Activated naive CD4-positive, alpha-beta T cell treated with anti-CD3 and anti-CD28 coated beads, Interleukin-2, amount 50 U/mL, for 72 hours (primary cell): ENCODE results near the gene KANK4. TPM values are rescaled to one million over a fixed set of nuclear protein-coding genes. Genes with fewer than 3 reads are reported as not detected.

Experiments used
- total RNA-seq, 2 donors: library from RNA; stranded (reverse); gene quantifications; one replicate each; pipeline ENCODE4 v1.2.3, GENCODE V29; 2022

The KANK4 gene
- total RNA-seq, 2 donors from 2014 or later: not detected

Other genes with a start within 250 kb of the KANK4 start
- under 1 TPM; 0.05 to 0.08 TPM for gene L1TD1, start 124.6 kb downstream of the KANK4 start, total RNA-seq
- gene USP1, start 117.6 kb upstream of the KANK4 start, total RNA-seq: 10 to 100 TPM; 59.7 to 71.0 TPM